ENCODE measurements around the gene QKI.
"Not testable (repeated sequence)": the region's sequence is repeated elsewhere in the genome, so short reads cannot be mapped to it uniquely, and the experiment has no call there.

QKI gene

DNA sequence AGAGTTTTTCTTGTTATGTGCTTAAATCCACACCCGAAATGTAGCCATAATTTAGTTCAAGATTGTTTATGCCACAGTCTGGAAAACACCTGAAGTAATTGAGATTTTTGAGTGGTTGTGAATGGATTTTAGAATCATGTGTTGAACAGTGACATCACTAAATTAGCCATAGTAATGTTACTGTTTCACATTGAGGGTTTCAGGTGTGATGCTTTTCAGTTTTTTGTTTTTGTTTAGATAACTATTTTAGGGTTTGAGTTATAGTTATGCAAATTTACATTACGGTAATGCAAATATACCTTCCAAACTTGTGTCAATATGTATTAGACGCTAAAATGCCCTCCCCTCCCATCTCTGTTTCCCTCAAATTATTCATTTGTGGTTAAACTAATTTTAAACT, 22.9 kb downstream of the QKI start:
- TF ChIP-seq SPI1 (IDR thresholded peaks at IDR 0.05; ENCODE audit: borderline replicate concordance, low read depth) (no peak), POLR2AphosphoS5 (IDR thresholded peaks at IDR 0.05; ENCODE audit: low read depth) (no peak), GABPA (IDR thresholded peaks at IDR 0.05; ENCODE audit: low read depth) (no peak)
- TF ChIP-seq, protein P1, sequence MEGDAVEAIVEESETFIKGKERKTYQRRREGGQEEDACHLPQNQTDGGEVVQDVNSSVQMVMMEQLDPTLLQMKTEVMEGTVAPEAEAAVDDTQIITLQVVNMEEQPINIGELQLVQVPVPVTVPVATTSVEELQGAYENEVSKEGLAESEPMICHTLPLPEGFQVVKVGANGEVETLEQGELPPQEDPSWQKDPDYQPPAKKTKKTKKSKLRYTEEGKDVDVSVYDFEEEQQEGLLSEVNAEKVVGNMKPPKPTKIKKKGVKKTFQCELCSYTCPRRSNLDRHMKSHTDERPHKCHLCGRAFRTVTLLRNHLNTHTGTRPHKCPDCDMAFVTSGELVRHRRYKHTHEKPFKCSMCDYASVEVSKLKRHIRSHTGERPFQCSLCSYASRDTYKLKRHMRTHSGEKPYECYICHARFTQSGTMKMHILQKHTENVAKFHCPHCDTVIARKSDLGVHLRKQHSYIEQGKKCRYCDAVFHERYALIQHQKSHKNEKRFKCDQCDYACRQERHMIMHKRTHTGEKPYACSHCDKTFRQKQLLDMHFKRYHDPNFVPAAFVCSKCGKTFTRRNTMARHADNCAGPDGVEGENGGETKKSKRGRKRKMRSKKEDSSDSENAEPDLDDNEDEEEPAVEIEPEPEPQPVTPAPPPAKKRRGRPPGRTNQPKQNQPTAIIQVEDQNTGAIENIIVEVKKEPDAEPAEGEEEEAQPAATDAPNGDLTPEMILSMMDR (IDR thresholded peaks at IDR 0.05; ENCODE audit: insufficient read depth, low read length): no peak
- TF ChIP-seq, protein P2, sequence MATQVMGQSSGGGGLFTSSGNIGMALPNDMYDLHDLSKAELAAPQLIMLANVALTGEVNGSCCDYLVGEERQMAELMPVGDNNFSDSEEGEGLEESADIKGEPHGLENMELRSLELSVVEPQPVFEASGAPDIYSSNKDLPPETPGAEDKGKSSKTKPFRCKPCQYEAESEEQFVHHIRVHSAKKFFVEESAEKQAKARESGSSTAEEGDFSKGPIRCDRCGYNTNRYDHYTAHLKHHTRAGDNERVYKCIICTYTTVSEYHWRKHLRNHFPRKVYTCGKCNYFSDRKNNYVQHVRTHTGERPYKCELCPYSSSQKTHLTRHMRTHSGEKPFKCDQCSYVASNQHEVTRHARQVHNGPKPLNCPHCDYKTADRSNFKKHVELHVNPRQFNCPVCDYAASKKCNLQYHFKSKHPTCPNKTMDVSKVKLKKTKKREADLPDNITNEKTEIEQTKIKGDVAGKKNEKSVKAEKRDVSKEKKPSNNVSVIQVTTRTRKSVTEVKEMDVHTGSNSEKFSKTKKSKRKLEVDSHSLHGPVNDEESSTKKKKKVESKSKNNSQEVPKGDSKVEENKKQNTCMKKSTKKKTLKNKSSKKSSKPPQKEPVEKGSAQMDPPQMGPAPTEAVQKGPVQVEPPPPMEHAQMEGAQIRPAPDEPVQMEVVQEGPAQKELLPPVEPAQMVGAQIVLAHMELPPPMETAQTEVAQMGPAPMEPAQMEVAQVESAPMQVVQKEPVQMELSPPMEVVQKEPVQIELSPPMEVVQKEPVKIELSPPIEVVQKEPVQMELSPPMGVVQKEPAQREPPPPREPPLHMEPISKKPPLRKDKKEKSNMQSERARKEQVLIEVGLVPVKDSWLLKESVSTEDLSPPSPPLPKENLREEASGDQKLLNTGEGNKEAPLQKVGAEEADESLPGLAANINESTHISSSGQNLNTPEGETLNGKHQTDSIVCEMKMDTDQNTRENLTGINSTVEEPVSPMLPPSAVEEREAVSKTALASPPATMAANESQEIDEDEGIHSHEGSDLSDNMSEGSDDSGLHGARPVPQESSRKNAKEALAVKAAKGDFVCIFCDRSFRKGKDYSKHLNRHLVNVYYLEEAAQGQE (IDR thresholded peaks at IDR 0.05; ENCODE audit: insufficient replicate concordance, low read depth): no peak
- no peak overlapping the region for H3K4me3 ChIP-seq (replicated peaks; ENCODE audit: insufficient read depth, low read length)
- no peak overlapping the region for H3K27ac ChIP-seq (replicated peaks)
- DNase-seq (ENCODE audit: low read depth in 1 of 2, low spot score in 1 of 2): no peak
- H3K27me3 ChIP-seq (ENCODE audit: insufficient read depth, poor library complexity, severe bottlenecking): no peaks in the 10 kb centered on the region

DNA sequence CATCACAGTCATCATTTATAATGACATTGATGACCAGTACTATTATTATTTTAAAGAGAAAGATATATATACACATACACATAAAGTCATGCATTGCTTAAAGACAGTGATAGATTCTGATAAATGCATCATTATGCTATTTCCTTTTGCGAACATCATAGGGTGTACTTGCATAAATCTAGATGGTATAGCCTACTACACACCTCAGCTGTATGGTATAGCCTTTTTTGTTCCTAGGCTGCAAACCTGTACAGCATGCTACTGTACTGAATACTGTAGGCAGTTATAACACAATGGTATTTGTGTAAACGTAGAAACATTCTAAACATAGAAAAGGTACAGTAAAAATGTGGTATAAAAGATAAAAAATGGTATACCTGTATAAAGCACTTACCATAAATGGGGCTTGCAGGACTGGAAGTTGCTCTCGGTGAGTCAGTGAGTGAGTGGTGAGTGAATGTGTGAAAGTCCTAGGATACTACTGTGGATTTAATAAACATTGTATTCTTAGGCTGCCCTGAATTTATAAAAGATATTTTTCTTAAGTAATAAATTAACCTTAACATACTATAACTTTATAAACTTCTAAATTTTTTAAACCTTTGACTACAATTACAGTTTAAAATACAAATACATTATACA, 23.9 kb downstream of the QKI start:
- no peak overlapping the region for H3K27ac ChIP-seq (replicated peaks)
- TF ChIP-seq, protein P2 (IDR thresholded peaks at IDR 0.05; ENCODE audit: insufficient replicate concordance, low read depth): no peak
- TF ChIP-seq GABPA (IDR thresholded peaks at IDR 0.05; ENCODE audit: low read depth): no peak
- no peak for TF ChIP-seq POLR2AphosphoS5 (IDR thresholded peaks at IDR 0.05; ENCODE audit: low read depth)
- no peak for DNase-seq (ENCODE audit: low read depth in 1 of 2, low spot score in 1 of 2)
- H3K4me3 ChIP-seq (replicated peaks; ENCODE audit: insufficient read depth, low read length): no peak overlapping the region
- H3K27me3 ChIP-seq (ENCODE audit: insufficient read depth, poor library complexity, severe bottlenecking): no peaks in the 10 kb centered on the region

DNA sequence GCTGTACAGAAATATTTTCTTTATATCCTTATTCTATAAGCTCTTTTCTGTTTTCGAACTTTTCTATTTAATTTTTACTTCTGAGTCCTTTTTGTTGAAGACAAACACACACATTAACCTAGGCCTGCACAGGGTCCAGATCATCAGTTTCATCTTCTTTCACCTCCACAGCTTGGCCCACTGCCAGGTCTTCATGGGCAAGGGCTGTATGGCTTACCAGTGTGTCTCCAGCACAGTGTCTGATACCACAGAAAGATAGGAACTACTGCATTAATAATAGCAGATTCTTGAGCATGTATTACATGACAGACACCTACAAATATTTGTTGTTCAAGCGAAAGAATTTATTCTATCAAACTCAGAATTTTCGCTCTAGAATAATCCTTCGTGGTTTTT, 24.4 kb downstream of the QKI start:
- DNase-seq (ENCODE audit: low read depth in 1 of 2, low spot score in 1 of 2): no peak
- TF ChIP-seq, protein P2 (IDR thresholded peaks at IDR 0.05; ENCODE audit: insufficient replicate concordance, low read depth): no peak
- TF ChIP-seq SPI1 (IDR thresholded peaks at IDR 0.05; ENCODE audit: borderline replicate concordance, low read depth): no peak
- TF ChIP-seq, protein P1 (IDR thresholded peaks at IDR 0.05; ENCODE audit: insufficient read depth, low read length): no peak
- Histone ChIP-seq H3K27ac (replicated peaks) (no peak overlapping the region), H3K4me3 (replicated peaks; ENCODE audit: insufficient read depth, low read length) (no peak overlapping the region), H3K27me3 (ENCODE audit: insufficient read depth, poor library complexity, severe bottlenecking) (no peaks in the 10 kb centered on the region)

DNA sequence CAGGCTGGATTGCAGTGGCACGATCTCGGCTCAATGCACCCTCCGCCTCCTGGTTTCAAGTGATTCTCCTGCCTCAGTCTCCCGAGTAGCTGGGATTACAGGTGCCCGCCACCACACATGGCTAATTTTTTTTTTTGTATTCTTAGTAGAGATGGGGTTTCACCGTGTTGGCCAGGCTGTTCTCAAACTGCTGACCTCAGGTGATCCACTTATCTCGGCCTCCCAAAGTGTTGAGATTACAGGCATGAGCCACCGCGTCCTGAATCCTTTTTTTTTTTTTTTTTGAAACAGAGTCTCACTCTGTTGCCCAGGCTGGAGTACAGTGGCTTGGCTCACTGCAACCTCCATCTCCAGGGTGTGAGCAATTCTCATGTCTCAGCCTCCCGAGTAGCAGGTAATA, 24.9 kb downstream of the QKI start:
- not testable (repeated sequence) for H3K4me3 ChIP-seq (replicated peaks; ENCODE audit: insufficient read depth, low read length); H3K27me3 ChIP-seq (ENCODE audit: insufficient read depth, poor library complexity, severe bottlenecking); H3K27ac ChIP-seq (replicated peaks); DNase-seq (ENCODE audit: low read depth in 1 of 2, low spot score in 1 of 2)

Measured in HL-60 (cell line).